Esophagus muscularis mucosa (tissue), 4 donors: ENCODE data around the gene PRSS1.
"Not testable (repeated sequence)": the region's sequence is repeated elsewhere in the genome, so short reads cannot be mapped to it uniquely, and the experiment has no call there.

ENCODE experiments used
- EP300 ChIP-seq: sonication (generic); formaldehyde crosslinking; IDR thresholded peaks from one replicate; pipeline ENCODE4 v1.6.1; 2017; ENCODE audit warnings: antibody characterized with exemption
- POLR2A ChIP-seq: fragments of 450-650 bp; IDR thresholded peaks from one replicate; pipeline ENCODE4 v1.6.1; 2017; ENCODE audit warnings: antibody characterized with exemption, moderate library complexity, mild to moderate bottlenecking, low read depth
- POLR2AphosphoS5 ChIP-seq, 2 donors: sonication (generic); formaldehyde crosslinking; IDR thresholded peaks; one replicate each; pipeline ENCODE4 v1.6.1; 2017; ENCODE audit warnings: antibody characterized with exemption in 2 of 2
- TF ChIP-seq, protein P1 (sequence below), 3 experiments: fragments of 200-600 bp in 2 of 3; fragments of 450-650 bp in 1 of 3; sonication (generic) in 2 of 3; IDR thresholded peaks; one replicate each; pipeline ENCODE4 v1.5.1; 2017 to 2019; ENCODE audit warnings: antibody characterized with exemption in 3 of 3, mild to moderate bottlenecking in 2 of 3, moderate library complexity in 1 of 3

DNA sequence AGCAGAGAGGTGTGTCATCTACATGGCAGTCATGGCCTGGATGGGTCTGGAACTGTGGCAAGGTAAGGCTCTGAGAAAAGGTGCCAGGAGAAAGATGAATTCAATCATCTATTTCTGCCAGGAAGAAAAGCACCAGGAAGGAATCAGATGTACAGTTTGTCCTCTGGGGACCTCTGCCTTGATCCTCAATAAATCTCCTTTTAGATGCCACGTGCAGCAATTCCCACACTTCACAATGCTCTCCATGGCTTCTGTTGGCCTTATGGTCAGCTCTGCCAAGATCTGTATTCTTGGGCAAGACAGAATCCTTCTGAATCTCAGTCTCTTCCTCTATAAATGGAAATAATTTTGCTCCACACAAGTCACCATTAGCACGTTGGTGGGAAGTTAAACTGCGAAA lies 19.6 kb downstream of the PRSS1 start:
- TF ChIP-seq POLR2A; EP300; POLR2AphosphoS5 (IDR thresholded peaks at IDR 0.05): not testable (repeated sequence)
- TF ChIP-seq, protein P1, sequence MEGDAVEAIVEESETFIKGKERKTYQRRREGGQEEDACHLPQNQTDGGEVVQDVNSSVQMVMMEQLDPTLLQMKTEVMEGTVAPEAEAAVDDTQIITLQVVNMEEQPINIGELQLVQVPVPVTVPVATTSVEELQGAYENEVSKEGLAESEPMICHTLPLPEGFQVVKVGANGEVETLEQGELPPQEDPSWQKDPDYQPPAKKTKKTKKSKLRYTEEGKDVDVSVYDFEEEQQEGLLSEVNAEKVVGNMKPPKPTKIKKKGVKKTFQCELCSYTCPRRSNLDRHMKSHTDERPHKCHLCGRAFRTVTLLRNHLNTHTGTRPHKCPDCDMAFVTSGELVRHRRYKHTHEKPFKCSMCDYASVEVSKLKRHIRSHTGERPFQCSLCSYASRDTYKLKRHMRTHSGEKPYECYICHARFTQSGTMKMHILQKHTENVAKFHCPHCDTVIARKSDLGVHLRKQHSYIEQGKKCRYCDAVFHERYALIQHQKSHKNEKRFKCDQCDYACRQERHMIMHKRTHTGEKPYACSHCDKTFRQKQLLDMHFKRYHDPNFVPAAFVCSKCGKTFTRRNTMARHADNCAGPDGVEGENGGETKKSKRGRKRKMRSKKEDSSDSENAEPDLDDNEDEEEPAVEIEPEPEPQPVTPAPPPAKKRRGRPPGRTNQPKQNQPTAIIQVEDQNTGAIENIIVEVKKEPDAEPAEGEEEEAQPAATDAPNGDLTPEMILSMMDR (IDR thresholded peaks at IDR 0.05) = not testable (repeated sequence)
